HFFc6 (cell line): ENCODE data around the gene NCR2. TPM values are rescaled to one million over a fixed set of nuclear protein-coding genes. Genes with fewer than 3 reads are reported as not detected.

Experiments
- DNase-seq: peaks from one replicate; pipeline ENCODE4 v3.0.0-alpha.2; 2018
- H3K27ac Mint-ChIP-seq: 2 replicates; pipeline ENCODE4 v1.8.0; 2020; ENCODE audit warnings: mild to moderate bottlenecking, mixed read lengths
- H3K27me3 Mint-ChIP-seq: 2 replicates; pipeline ENCODE4 v1.8.0; 2021; ENCODE audit warnings: mild to moderate bottlenecking, moderate library complexity, mixed read lengths; ENCODE audit not compliant: insufficient read depth
- H3K36me3 Mint-ChIP-seq: 2 replicates; pipeline ENCODE4 v1.8.0; 2021; ENCODE audit warnings: low read depth, mixed read lengths
- H3K4me1 Mint-ChIP-seq: 2 replicates; pipeline ENCODE4 v1.8.0; 2020; ENCODE audit warnings: low read depth, mixed read lengths
- H3K4me3 Mint-ChIP-seq: 2 replicates; pipeline ENCODE4 v1.8.0; 2020; ENCODE audit warnings: mild to moderate bottlenecking, moderate library complexity, mixed read lengths
- H3K9me3 Mint-ChIP-seq: 2 replicates; pipeline ENCODE4 v1.8.0; 2020; ENCODE audit warnings: mild to moderate bottlenecking, mixed read lengths
- total RNA-seq, 6 experiments: library from RNA; stranded (reverse); fragmentation: NEBNext Ultra II Directional; extraction: Animal tissue kit (Norgen Biotek cat#: 25700); gene quantifications; 2 replicates in 1 of 6; 3 replicates in 5 of 6; pipeline ENCODE4 v1.2.3, GENCODE V29; 2021
- TF ChIP-seq, protein P1 (sequence below): fragments of 200-600 bp; sonication (generic); IDR thresholded peaks from 2 replicates; pipeline ENCODE4 v1.5.0; 2021; ENCODE audit warnings: antibody characterized with exemption, mild to moderate bottlenecking

The NCR2 gene
- total RNA-seq, 6 experiments from 2014 or later, result not detected

DNA sequence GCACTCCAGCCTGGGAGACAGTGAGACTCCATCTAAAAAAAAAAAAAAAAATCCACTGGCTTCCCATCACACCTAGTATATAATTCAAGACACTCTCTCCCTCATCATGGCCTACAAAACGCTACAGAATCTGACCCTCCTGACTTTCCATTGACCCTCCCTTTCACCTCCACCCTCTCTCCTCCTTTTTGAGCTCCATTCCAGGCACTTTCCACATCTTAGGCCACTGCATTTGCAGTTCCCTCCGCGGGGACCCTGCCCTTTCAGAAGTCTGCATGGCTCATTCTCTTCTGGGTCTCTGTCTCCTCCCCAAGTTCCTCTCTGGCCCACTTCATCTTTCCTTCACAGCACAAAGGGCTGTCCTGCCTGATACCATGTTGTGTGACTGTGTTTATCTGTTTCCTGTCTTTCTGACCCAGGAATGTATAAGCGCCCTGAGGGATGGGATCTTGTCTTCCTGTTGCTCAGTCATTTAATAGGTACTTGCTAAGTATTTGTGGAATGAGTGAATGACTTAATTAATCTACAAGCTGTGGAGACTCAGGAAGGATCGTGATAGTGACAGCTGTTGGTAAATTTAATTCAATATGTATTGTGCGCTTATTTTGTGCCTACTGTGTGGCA lies 35.2 kb downstream of the NCR2 start:
- H3K36me3 Mint-ChIP-seq, result no peaks in the 10 kb centered on the region
- H3K27me3 Mint-ChIP-seq, result peaks cover 41% of the 10 kb centered on the region
- H3K4me1 Mint-ChIP-seq, result peaks cover 32% of the 10 kb centered on the region
- DNase-seq, result peak; percentile 12
- TF ChIP-seq, protein P1, sequence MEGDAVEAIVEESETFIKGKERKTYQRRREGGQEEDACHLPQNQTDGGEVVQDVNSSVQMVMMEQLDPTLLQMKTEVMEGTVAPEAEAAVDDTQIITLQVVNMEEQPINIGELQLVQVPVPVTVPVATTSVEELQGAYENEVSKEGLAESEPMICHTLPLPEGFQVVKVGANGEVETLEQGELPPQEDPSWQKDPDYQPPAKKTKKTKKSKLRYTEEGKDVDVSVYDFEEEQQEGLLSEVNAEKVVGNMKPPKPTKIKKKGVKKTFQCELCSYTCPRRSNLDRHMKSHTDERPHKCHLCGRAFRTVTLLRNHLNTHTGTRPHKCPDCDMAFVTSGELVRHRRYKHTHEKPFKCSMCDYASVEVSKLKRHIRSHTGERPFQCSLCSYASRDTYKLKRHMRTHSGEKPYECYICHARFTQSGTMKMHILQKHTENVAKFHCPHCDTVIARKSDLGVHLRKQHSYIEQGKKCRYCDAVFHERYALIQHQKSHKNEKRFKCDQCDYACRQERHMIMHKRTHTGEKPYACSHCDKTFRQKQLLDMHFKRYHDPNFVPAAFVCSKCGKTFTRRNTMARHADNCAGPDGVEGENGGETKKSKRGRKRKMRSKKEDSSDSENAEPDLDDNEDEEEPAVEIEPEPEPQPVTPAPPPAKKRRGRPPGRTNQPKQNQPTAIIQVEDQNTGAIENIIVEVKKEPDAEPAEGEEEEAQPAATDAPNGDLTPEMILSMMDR, result no peak
- no peak overlapping the region for H3K4me3 Mint-ChIP-seq
- H3K27ac Mint-ChIP-seq, result no peak overlapping the region
- no peaks in the 10 kb centered on the region for H3K9me3 Mint-ChIP-seq

GRCh38 chr6:41371461-41371991 lies 36.1 kb downstream of the NCR2 start:
- peaks cover 32% of the 10 kb centered on the region for H3K4me1 Mint-ChIP-seq
- no peaks in the 10 kb centered on the region for H3K36me3 Mint-ChIP-seq
- H3K27ac Mint-ChIP-seq, result no peak overlapping the region
- TF ChIP-seq, protein P1, result peak; percentile 39
- DNase-seq, result peak; percentile 14
- H3K27me3 Mint-ChIP-seq, result peaks cover 44% of the 10 kb centered on the region
- H3K9me3 Mint-ChIP-seq, result no peaks in the 10 kb centered on the region
- H3K4me3 Mint-ChIP-seq, result peak overlapping the region; percentile 71

DNA sequence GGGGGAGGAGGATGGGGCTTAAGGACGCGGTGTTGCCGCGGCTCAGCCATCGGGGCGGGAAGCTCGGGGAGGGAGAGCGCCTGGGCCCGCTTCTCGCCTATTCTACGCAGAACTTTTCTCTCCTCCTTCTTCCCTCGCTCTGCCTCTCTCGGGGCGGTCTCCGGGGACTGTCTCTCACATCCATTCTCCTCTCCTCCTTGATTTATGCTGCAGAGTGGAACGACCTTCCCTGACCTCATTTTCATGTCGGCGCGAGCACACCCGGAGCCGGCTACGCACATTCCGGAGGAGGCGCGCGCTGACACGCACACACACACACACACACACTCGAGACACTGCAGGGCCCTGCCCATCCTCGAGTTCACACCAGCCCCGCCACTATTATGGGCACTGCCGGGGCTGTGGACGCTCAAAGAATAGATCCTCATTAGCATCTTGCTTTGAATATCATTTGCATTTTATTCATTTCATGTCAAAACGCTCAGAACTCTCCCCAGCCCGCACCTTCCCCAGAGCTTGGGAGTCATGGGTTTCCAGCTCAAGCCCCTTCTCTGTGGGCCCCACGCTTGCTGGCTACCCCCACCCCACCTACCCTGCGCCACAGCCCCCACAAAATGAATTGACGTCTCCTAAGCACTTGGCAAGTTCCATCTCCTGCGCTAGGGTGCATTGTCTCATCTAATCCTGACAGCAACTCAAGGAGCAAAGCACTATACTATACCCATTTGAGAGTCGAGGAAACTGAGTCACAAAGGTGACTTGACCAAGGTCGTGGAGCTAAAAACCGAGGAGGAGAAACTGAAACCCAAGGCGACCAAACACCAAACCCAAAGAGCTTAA lies 36.8 kb downstream of the NCR2 start:
- peaks cover 51% of the 10 kb centered on the region for H3K27me3 Mint-ChIP-seq
- H3K4me3 Mint-ChIP-seq, result peak overlapping the region; percentile 71
- no peak overlapping the region for H3K27ac Mint-ChIP-seq
- TF ChIP-seq, protein P1, result no peak
- H3K4me1 Mint-ChIP-seq, result peaks cover 32% of the 10 kb centered on the region
- no peaks in the 10 kb centered on the region for H3K36me3 Mint-ChIP-seq
- H3K9me3 Mint-ChIP-seq, result no peaks in the 10 kb centered on the region
- no peak for DNase-seq

DNA sequence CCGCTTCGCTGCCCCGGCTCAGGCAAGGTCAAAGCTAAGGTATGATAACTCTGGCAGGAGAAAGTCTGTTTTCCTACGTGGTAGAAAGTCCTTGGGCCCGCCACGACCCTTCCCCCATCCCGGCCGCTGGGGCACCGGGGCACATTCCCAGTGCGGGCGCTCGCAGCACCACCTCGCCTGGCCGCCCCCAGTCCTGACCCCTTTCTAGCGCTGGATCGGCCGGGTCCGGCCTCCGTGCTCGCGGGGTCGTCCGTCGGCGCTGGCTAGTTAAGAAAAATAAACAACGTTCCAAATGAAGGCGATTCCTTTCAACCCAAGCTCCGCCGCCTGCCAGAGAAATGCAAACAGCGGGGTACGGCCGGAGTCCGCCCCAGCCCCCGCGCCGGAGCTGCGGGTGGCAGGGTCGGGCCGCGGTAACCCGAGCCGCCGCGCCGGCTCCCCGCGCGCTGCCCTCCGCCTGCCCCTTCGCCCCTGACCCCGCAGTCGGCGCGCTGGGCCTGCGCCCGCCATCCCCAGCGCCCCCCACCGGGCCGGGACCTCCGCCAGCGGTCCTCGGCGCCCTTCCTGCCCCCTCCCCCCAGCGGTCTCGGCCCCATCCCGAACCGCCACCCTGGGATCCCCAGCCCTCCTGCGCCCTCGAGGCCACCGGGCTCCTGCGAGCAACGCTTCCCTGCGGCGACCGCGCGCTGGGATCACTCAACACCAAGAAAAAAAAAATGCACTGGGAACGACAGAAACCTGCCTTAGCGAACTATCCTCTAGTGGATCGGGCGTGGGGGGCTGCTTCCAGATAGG lies 37.6 kb downstream of the NCR2 start:
- Mint-ChIP-seq H3K36me3 (no peaks in the 10 kb centered on the region), H3K9me3 (no peaks in the 10 kb centered on the region), H3K27ac (no peak overlapping the region), H3K27me3 (peaks cover 54% of the 10 kb centered on the region), H3K4me3 (peak overlapping the region; percentile 71; the same call in 1 of the 2 replicates), H3K4me1 (peaks cover 32% of the 10 kb centered on the region)
- no peak for DNase-seq
- TF ChIP-seq, protein P1, result no peak

GRCh38 chr6:41373627-41373918 lies 38.2 kb downstream of the NCR2 start:
- Mint-ChIP-seq H3K36me3 (no peaks in the 10 kb centered on the region), H3K27ac (no peak overlapping the region), H3K4me1 (peaks cover 32% of the 10 kb centered on the region), H3K4me3 (no peak overlapping the region), H3K27me3 (peaks cover 59% of the 10 kb centered on the region), H3K9me3 (no peaks in the 10 kb centered on the region)
- TF ChIP-seq, protein P1, result no peak
- DNase-seq, result no peak
